Measurements from ENCODE around the gene TOPAZ1. TPM values are rescaled to one million over a fixed set of nuclear protein-coding genes. Genes with fewer than 3 reads are reported as not detected.
"Not testable (repeated sequence)": the region's sequence is repeated elsewhere in the genome, so short reads cannot be mapped to it uniquely, and the experiment has no call there.

TOPAZ1 gene
- total RNA-seq, 1 donor from 2014 or later = not detected

DNA sequence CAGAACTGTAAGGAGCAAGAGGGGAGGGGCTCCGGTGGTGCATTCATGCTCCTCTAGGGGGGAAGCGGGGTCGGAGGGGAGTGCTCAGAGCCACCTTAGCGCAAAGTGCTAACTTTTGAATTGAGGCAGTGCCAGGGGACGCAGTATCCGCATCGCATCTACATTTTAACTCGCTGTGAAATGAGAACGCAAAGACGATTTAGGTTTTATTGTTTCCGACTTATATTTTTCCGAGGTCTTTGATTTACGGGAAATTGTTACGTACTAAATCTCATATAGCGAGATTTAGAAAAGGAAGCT, 97.1 kb downstream of the TOPAZ1 start:
- no peak for DNase-seq (ENCODE audit: low spot score)
- Mint-ChIP-seq H3K4me1 (ENCODE audit: unreplicated experiment) (peaks cover 19% of the 10 kb centered on the region), H3K27ac (ENCODE audit: unreplicated experiment) (peak overlapping the region; percentile 99), H3K36me3 (ENCODE audit: low read depth, unreplicated experiment) (no peaks in the 10 kb centered on the region), H3K27me3 (ENCODE audit: unreplicated experiment) (peaks cover 1% of the 10 kb centered on the region), H3K4me3 (ENCODE audit: unreplicated experiment) (peak overlapping the region; percentile 98), H3K9me3 (ENCODE audit: unreplicated experiment) (no peaks in the 10 kb centered on the region)
- TF ChIP-seq CTCF (IDR thresholded peaks at IDR 0.05; ENCODE audit: unreplicated experiment) = no peak

DNA sequence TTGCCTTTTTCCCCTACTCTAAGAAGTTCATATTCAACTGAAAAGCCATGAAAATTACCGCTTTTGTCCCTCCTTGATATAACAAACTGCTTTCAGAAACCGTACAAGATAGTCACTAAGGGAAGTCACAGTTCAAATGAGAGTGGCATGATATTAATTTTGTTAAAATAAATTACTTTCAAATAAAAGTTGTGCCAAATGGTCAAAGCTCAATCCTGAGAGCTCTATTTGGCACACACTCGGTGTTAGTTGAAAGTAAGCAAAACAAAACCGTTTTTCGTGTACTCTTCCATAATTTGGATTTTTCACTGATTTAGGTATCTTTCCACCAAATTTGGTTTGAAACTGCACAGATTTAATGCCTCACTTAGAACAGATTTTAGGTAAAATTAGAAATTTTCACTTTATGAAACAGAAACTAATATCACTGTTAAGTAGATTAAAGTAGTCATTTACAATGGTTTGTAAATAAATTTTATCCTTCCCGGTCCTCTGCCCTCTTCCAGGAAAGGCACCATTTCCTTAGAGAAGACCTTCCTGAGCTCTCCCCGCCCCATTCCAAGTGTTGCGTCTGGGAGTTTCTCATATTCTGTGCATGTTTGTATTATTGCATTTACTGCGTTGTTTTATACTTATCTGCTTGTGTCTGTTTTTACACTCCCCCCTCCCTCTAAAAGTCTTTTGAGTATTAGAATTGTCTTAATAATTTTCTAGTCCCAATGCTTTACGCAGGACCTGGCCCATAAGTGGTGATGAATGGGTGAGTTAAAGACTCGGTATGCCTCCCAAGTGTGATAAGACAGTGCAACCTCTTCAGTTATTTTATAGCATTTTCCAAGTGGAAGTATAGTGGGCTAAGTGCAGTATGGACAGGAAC, 97.7 kb downstream of the TOPAZ1 start:
- Mint-ChIP-seq H3K4me1 (ENCODE audit: unreplicated experiment) (peaks cover 19% of the 10 kb centered on the region), H3K9me3 (ENCODE audit: unreplicated experiment) (no peaks in the 10 kb centered on the region), H3K36me3 (ENCODE audit: low read depth, unreplicated experiment) (no peaks in the 10 kb centered on the region), H3K27me3 (ENCODE audit: unreplicated experiment) (peaks cover 1% of the 10 kb centered on the region), H3K27ac (ENCODE audit: unreplicated experiment) (peak overlapping the region; percentile 99), H3K4me3 (ENCODE audit: unreplicated experiment) (peak overlapping the region; percentile 98)
- no peak for TF ChIP-seq CTCF (IDR thresholded peaks at IDR 0.05; ENCODE audit: unreplicated experiment)
- no peak for DNase-seq (ENCODE audit: low spot score)

DNA sequence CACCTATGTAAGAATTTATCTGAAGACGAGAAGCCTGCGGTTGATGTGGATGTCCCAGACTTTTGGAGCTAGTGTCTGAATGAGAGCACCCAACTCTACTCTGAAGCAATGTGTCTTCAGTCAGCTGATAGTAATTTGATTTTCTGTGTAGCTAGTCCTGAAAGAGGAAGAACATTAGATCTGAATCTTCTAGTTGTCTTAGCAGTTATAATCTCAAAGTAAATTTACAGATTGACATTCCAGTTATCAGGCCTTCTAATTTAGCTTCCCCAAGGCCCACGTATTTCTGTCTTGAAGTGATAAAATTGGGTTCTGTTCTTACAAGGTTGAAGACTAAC, 98.3 kb downstream of the TOPAZ1 start:
- Mint-ChIP-seq H3K27me3 (ENCODE audit: unreplicated experiment) (peaks cover 1% of the 10 kb centered on the region), H3K4me3 (ENCODE audit: unreplicated experiment) (peak overlapping the region; percentile 98), H3K9me3 (ENCODE audit: unreplicated experiment) (no peaks in the 10 kb centered on the region), H3K36me3 (ENCODE audit: low read depth, unreplicated experiment) (no peaks in the 10 kb centered on the region), H3K4me1 (ENCODE audit: unreplicated experiment) (peaks cover 19% of the 10 kb centered on the region), H3K27ac (ENCODE audit: unreplicated experiment) (peak overlapping the region; percentile 99)
- DNase-seq (ENCODE audit: low spot score) = no peak
- no peak for TF ChIP-seq CTCF (IDR thresholded peaks at IDR 0.05; ENCODE audit: unreplicated experiment)

DNA sequence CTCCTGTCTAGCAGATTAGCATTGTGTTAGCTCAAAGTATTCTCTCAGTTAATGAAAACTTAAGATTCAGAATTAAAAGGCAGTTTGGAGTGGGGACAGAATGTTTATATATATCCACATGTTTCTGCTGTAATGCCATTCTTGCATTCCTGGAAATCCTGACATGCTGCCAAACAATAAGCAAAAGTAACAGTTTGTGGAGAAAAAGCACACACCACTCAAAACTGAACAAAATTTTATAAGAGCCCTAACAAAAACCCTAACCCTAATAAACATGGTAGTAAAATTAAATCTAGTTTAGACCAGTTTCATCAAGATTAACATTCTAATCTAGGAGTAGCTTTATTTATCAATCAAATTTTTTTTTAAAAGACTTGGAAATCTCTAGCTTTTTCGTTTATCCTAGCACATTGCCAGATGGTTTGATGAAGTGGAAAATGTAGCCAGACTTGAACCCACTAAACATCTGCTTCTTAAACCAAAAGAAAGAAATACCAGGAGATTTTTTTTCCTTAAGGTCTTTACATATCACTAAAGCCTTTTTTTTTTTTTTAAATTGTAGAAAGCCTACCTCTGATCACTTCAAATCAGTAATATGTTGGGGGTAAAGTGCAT, 100.6 kb downstream of the TOPAZ1 start:
- H3K36me3 Mint-ChIP-seq (ENCODE audit: low read depth, unreplicated experiment) = no peaks in the 10 kb centered on the region
- H3K27me3 Mint-ChIP-seq (ENCODE audit: unreplicated experiment) = peaks cover 1% of the 10 kb centered on the region
- no peak for TF ChIP-seq CTCF (IDR thresholded peaks at IDR 0.05; ENCODE audit: unreplicated experiment)
- H3K4me3 Mint-ChIP-seq (ENCODE audit: unreplicated experiment) = no peak overlapping the region
- DNase-seq (ENCODE audit: low spot score) = no peak
- H3K27ac Mint-ChIP-seq (ENCODE audit: unreplicated experiment) = no peak overlapping the region
- peaks cover 18% of the 10 kb centered on the region for H3K4me1 Mint-ChIP-seq (ENCODE audit: unreplicated experiment)
- H3K9me3 Mint-ChIP-seq (ENCODE audit: unreplicated experiment) = no peaks in the 10 kb centered on the region

DNA sequence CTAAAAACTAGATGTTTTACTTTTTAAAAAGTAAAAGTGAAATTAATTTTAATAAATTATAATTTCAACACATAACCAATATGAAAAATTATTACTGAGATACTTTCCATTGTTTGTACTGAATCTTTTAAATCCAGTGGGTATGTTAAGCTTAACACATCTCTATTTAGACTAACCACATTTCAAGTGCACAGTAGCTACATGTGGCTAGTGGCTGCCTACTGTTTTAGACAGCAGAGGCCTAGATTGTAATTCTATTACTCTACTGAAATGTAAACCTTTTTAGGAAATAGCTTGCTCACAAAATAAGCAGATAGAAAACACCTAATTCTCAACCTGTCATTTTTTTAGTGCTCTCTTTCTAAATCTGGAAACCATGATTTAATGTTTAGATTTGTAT, 101.7 kb downstream of the TOPAZ1 start:
- no peak overlapping the region for H3K4me3 Mint-ChIP-seq (ENCODE audit: unreplicated experiment)
- no peak for TF ChIP-seq CTCF (IDR thresholded peaks at IDR 0.05; ENCODE audit: unreplicated experiment)
- H3K27ac Mint-ChIP-seq (ENCODE audit: unreplicated experiment) = no peak overlapping the region
- no peak for DNase-seq (ENCODE audit: low spot score)
- no peaks in the 10 kb centered on the region for H3K36me3 Mint-ChIP-seq (ENCODE audit: low read depth, unreplicated experiment)
- no peaks in the 10 kb centered on the region for H3K9me3 Mint-ChIP-seq (ENCODE audit: unreplicated experiment)
- no peaks in the 10 kb centered on the region for H3K27me3 Mint-ChIP-seq (ENCODE audit: unreplicated experiment)
- peaks cover 13% of the 10 kb centered on the region for H3K4me1 Mint-ChIP-seq (ENCODE audit: unreplicated experiment)

- not testable (repeated sequence) for H3K36me3 Mint-ChIP-seq (ENCODE audit: low read depth, unreplicated experiment); H3K27me3 Mint-ChIP-seq (ENCODE audit: unreplicated experiment); H3K4me3 Mint-ChIP-seq (ENCODE audit: unreplicated experiment); H3K27ac Mint-ChIP-seq (ENCODE audit: unreplicated experiment); H3K9me3 Mint-ChIP-seq (ENCODE audit: unreplicated experiment); DNase-seq (ENCODE audit: low spot score); H3K4me1 Mint-ChIP-seq (ENCODE audit: unreplicated experiment)
These were observed 104.9 kb downstream of the TOPAZ1 start for GRCh38 chr3:44346590-44346989.
